Large intestine (tissue), 3 donors: Measurements from ENCODE around the gene ACYP2. TPM values are rescaled to one million over a fixed set of nuclear protein-coding genes. Genes with fewer than 3 reads are reported as not detected.
"Not testable (repeated sequence)": the region's sequence is repeated elsewhere in the genome, so short reads cannot be mapped to it uniquely, and the experiment has no call there.

Source experiments
- DNase-seq, 2 donors: peaks; one replicate each; pipeline versions ENCODE4 v3.0.0 to v3.0.0-alpha.2; 2013
- H3K27ac ChIP-seq: one replicate; pipeline ENCODE4 v1.5.1; 2013; ENCODE audit warnings: low read length
- H3K27me3 ChIP-seq: 2 replicates; pipeline ENCODE4 v1.6.1; 2013; ENCODE audit warnings: low read length; ENCODE audit not compliant: control insufficient read depth, insufficient read depth
- H3K36me3 ChIP-seq: 2 replicates; pipeline ENCODE4 v1.6.1; 2013; ENCODE audit warnings: low read length; ENCODE audit not compliant: control insufficient read depth, insufficient read depth
- H3K4me1 ChIP-seq: one replicate; pipeline ENCODE4 v1.6.1; 2013; ENCODE audit warnings: low read length; ENCODE audit not compliant: control insufficient read depth, insufficient read depth
- H3K4me3 ChIP-seq: one replicate; pipeline ENCODE4 v1.5.1; 2013; ENCODE audit warnings: low read length
- H3K9me3 ChIP-seq: one replicate; pipeline ENCODE4 v1.6.1; 2013; ENCODE audit warnings: mild to moderate bottlenecking, low read depth, low read length, moderate library complexity; ENCODE audit not compliant: control insufficient read depth
- WGBS: methylation state at CpG from one replicate; pipeline ENCODE4 v1.1.5; 2013; ENCODE audit warnings: low lambda C conversion rate; ENCODE audit not compliant: insufficient coverage; 5-methylcytosine and 5-hydroxymethylcytosine counted together
- polyA plus RNA-seq: library from polyadenylated mRNA; unstranded; fragments of 120-200 nt; gene quantifications from one replicate; pipeline ENCODE4 v1.2.1, GENCODE V29; 2013

Gene ACYP2
- polyA plus RNA-seq, 1 donor = 13.5 TPM

DNA sequence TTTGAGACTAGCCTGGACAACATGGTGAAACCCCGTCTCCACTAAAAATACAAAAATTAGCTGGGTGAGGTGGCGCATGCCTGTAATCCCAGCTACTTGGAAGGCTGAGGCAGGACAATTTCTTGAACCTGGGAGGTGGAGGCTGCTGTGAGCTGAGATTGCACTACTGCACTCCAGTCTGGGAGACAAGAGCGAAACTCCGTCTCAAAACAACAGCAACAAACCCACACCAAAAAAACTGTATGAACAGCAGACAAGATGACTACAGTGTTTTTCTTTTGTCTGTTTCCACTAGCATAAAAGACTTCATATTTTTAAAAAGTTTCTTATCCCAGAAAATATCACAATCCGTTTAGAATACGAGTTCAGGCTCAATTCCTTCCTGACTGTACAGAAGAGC lies 936 bp upstream of the ACYP2 start:
- WGBS = no CpG with 5 or more reads among the region's 6 CpGs
- not testable (repeated sequence) for H3K36me3 ChIP-seq, H3K4me1 ChIP-seq, H3K4me3 ChIP-seq, H3K9me3 ChIP-seq, H3K27me3 ChIP-seq, DNase-seq, H3K27ac ChIP-seq

DNA sequence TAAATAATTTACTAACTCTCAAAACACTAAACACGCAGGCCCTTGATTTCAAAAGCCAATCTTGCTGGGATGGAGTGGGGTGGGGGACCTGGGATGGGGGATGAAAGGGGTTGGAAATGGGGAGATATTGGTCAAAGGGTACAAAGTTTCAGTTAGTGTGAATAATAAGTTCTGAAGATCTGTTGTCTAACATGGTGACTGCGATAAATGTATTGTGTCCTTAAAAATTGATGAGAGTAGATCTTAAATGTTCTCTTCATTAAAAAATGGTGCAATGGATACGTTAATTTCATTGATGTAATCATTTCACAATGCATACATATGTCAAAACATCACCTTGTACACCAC lies 505 bp upstream of the ACYP2 start:
- H3K4me3 ChIP-seq = peak overlapping the region; percentile 80
- H3K4me1 ChIP-seq = peaks cover 6% of the 10 kb centered on the region
- H3K27me3 ChIP-seq = no peaks in the 10 kb centered on the region
- 100% methylated on average over 1 of the region's 3 CpGs for WGBS
- H3K9me3 ChIP-seq = peaks cover 5% of the 10 kb centered on the region
- peak overlapping the region; percentile 93 for H3K27ac ChIP-seq
- DNase-seq = no peak
- H3K36me3 ChIP-seq = no peaks in the 10 kb centered on the region

DNA sequence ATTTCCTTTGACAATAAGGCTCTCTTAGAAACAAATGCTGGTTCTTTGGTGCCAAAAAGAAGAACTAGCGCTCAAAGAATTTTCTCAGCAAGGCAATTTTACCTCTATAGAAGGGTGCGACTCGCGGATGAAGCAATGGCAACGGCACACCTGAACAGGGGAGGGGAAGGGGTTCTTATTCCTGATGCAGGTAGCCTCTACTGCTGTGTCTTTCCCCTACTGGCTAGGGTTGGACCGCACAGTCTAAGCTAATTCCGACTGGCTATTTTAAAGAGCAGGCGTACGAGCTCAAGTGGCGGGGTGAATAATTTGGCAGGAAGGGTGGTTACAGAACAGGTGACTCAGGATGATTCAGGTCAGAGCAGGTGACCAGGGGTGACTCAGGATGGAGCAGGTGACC lies 1.2 kb downstream of the ACYP2 start:
- not testable (repeated sequence) for H3K4me1 ChIP-seq, H3K27me3 ChIP-seq, H3K4me3 ChIP-seq, H3K9me3 ChIP-seq, DNase-seq, H3K36me3 ChIP-seq, H3K27ac ChIP-seq
- WGBS = no CpG with 5 or more reads among the region's 10 CpGs

DNA sequence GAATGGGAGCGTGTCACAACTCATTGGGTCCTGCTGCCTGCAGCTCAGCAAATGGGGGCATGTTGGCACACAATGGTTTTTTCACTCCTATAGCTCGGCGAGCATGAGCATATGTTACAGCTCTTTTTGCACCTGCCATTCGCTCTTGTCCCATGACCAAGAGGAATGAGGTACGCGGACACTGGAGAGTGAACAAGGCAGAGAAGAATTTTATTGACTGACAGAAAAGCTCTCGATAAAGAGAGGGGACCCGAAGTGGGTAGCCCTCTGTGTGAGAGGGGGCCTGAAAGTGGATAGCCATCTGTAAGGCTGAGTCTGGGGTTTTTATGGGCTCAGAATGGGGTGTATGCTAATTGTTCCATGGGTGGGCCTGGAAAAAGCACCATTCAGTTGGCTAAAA lies 5.5 kb downstream of the ACYP2 start:
- WGBS = 100% methylated on average over 3 of the region's 8 CpGs
- no peak for DNase-seq
- Histone ChIP-seq H3K4me1 (no peaks in the 10 kb centered on the region), H3K27ac (no peak overlapping the region), H3K4me3 (no peak overlapping the region), H3K36me3 (peaks cover 3% of the 10 kb centered on the region), H3K9me3 (peaks cover 10% of the 10 kb centered on the region), H3K27me3 (no peaks in the 10 kb centered on the region)

DNA sequence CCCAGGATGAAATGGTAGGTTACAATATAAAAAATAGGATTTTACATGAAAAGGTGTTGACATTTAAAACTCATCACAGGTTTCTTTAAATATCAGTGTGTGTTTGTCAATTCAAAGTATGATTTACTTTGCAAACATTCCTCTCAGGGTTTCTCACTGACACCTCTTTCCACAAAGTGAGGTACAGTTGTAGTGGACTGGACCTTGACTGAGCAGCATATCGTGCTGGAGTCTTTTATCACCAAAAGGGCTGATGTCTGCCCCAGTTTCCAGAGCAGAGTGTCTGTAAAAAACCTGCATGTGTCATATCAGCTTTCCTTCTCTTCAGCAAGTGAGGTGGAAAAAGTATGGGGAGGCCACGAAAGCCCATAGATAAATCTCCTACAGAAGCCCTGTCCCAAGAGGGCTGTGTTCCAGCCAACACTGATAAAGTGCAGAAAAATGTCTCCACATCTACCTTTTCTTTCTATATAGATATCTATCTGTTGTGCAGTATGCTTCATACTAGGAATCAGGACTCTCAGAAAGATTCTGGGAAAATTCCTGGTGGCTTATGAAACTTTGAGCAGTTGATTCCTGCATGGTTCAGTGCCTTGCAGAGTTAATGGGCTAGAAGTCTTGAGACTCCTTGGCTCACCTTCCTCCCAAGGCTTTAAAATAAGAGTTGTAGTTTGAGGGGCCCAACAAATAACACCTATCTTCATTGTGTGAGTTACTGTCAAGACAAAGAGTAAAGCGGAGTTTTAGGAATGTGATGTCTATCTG lies 6.9 kb downstream of the ACYP2 start:
- no CpG with 5 or more reads among the region's 3 CpGs for WGBS
- H3K36me3 ChIP-seq = peaks cover 3% of the 10 kb centered on the region
- no peak for DNase-seq
- no peaks in the 10 kb centered on the region for H3K27me3 ChIP-seq
- no peak overlapping the region for H3K27ac ChIP-seq
- peaks cover 5% of the 10 kb centered on the region for H3K9me3 ChIP-seq
- no peaks in the 10 kb centered on the region for H3K4me1 ChIP-seq
- H3K4me3 ChIP-seq = no peak overlapping the region

DNA sequence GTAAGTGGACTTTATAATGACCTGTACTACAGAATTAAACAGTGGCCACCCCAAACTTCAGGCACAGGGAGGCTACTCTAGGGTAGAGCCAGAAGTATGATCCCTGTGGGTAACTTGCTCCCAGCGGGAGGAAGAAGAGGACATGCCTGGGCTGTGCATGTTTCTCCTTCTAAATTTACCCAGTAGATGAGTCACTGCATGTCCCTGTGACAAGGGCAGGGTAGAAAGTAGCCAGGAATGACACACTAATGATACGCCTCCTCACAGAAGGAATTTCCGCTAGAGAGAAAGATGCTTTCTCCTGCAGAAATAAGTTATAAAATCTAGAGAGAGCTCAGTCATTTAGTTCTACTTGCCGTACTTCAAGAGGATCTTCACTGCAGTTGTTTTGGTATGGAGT lies 7.5 kb downstream of the ACYP2 start:
- H3K4me3 ChIP-seq = no peak overlapping the region
- no peaks in the 10 kb centered on the region for H3K4me1 ChIP-seq
- no peak for DNase-seq
- H3K27me3 ChIP-seq = no peaks in the 10 kb centered on the region
- H3K36me3 ChIP-seq = peaks cover 3% of the 10 kb centered on the region
- WGBS = 100% methylated on average over 1 of the region's 4 CpGs
- peaks cover 5% of the 10 kb centered on the region for H3K9me3 ChIP-seq
- no peak overlapping the region for H3K27ac ChIP-seq

- WGBS = 100% methylated on average over 1 of the region's 2 CpGs
- DNase-seq, H3K27me3 ChIP-seq, H3K27ac ChIP-seq, H3K4me3 ChIP-seq, H3K4me1 ChIP-seq, H3K36me3 ChIP-seq, H3K9me3 ChIP-seq: not testable (repeated sequence)
Observed at GRCh38 chr2:54127174-54127573, 11.8 kb downstream of the ACYP2 start.

GRCh38 chr2:54133056-54133455 lies 17.6 kb downstream of the ACYP2 start:
- H3K27me3 ChIP-seq = no peaks in the 10 kb centered on the region
- H3K27ac ChIP-seq = no peak overlapping the region
- no peaks in the 10 kb centered on the region for H3K4me1 ChIP-seq
- no peak for DNase-seq
- H3K36me3 ChIP-seq = no peaks in the 10 kb centered on the region
- WGBS = 93% methylated on average over 4 of the region's 4 CpGs
- no peak overlapping the region for H3K4me3 ChIP-seq
- H3K9me3 ChIP-seq = no peaks in the 10 kb centered on the region

DNA sequence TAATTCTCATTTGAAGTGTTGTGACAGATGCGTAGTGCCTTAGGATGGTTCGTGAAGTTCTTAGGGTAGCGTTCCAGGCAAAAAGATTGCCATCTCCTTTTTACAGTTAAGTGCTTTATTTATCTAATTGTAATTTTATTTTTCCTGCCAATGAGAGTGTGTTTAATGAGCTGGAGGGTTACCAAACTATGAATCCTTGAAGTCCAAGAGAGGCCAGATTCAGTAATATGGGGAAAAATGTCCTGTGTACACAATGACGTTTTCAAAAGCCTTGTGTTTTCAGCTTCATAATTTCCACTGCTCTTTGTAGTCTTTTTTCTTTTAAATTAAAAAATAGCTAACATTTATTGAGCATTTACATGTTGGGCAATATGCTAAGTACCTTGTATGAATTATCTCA lies 23.8 kb downstream of the ACYP2 start:
- Histone ChIP-seq H3K36me3 (no peaks in the 10 kb centered on the region), H3K4me1 (no peaks in the 10 kb centered on the region), H3K4me3 (no peak overlapping the region), H3K27ac (no peak overlapping the region), H3K9me3 (no peaks in the 10 kb centered on the region), H3K27me3 (no peaks in the 10 kb centered on the region)
- 100% methylated on average over 4 of the region's 4 CpGs for WGBS
- DNase-seq = no peak

DNA sequence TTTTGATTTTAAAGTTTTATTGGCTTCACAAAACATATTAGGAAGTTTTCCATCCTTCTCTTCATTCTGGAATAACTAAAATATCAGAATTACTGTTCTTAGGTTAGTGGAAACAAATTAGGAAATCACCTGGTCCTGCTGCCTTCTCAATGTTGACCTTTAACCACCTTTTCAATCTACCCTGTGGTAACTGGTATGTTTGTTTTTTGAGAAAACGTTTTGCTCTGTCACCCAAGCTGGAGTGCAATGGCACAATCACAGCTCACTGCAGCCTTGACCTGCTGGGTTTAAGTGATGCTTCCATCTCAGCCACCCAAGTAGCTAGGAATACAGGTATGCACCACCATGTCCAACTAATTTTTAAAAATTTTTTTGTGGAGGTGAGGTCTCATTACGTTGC lies 28.4 kb downstream of the ACYP2 start:
- Histone ChIP-seq H3K4me1 (no peaks in the 10 kb centered on the region), H3K27me3 (no peaks in the 10 kb centered on the region), H3K4me3 (no peak overlapping the region), H3K27ac (no peak overlapping the region), H3K9me3 (no peaks in the 10 kb centered on the region), H3K36me3 (no peaks in the 10 kb centered on the region)
- no CpG with 5 or more reads among the region's 2 CpGs for WGBS
- no peak for DNase-seq

GRCh38 chr2:54148391-54148790 lies 33.0 kb downstream of the ACYP2 start:
- Histone ChIP-seq H3K27me3 (no peaks in the 10 kb centered on the region), H3K27ac (no peak overlapping the region), H3K4me1 (no peaks in the 10 kb centered on the region), H3K9me3 (peaks cover 4% of the 10 kb centered on the region), H3K4me3 (no peak overlapping the region), H3K36me3 (no peaks in the 10 kb centered on the region)
- no CpG with 5 or more reads among the region's 2 CpGs for WGBS
- DNase-seq = no peak
